CD14-positive monocyte (primary cell): ENCODE results near the gene MOB3A. TPM values are rescaled to one million over a fixed set of nuclear protein-coding genes. Genes with fewer than 3 reads are reported as not detected.

Experiments used
- DNase-seq, 3 donors: peaks; one replicate each; pipeline ENCODE4 v3.0.0-alpha.2; 2011 to 2022
- H2AFZ ChIP-seq: 2 replicates; pipeline ENCODE4 v1.6.0; 2012; ENCODE audit warnings: mild to moderate bottlenecking, low read depth, low read length, inconsistent platforms; ENCODE audit not compliant: insufficient read depth, poor library complexity, severe bottlenecking
- H3K27ac ChIP-seq, 2 donors: 1 replicate in 1 of 2; 2 replicates in 1 of 2; pipeline ENCODE4 v1.5.1; 2012 to 2013; ENCODE audit warnings: low read length in 2 of 2, control low read depth in 1 of 2, inconsistent platforms in 1 of 2, low read depth in 1 of 2, mild to moderate bottlenecking in 1 of 2
- H3K27me3 ChIP-seq, 2 donors: one replicate each; pipeline versions ENCODE4 v1.6.0 to v1.6.1; 2011 to 2013; ENCODE audit warnings: low read length in 2 of 2; ENCODE audit not compliant: control insufficient read depth in 2 of 2, insufficient read depth in 2 of 2
- H3K36me3 ChIP-seq, 2 donors: replicated peaks in 1 of 2; 1 replicate in 1 of 2; 2 replicates in 1 of 2; pipeline versions ENCODE4 v1.5.1 to v1.6.1; 2012 to 2013; ENCODE audit warnings: low read length in 2 of 2, control low read depth in 1 of 2, inconsistent platforms in 1 of 2, mild to moderate bottlenecking in 1 of 2; ENCODE audit not compliant: insufficient read depth in 2 of 2, control insufficient read depth in 1 of 2
- H3K4me1 ChIP-seq, 2 donors: 1 replicate in 1 of 2; 2 replicates in 1 of 2; pipeline versions ENCODE4 v1.5.1 to v1.6.1; 2012 to 2013; ENCODE audit warnings: low read length in 2 of 2, control low read depth in 1 of 2, inconsistent platforms in 1 of 2, mild to moderate bottlenecking in 1 of 2, moderate library complexity in 1 of 2; ENCODE audit not compliant: insufficient read depth in 2 of 2, control insufficient read depth in 1 of 2
- H3K4me2 ChIP-seq: replicated peaks from 2 replicates; pipeline ENCODE3; 2012; ENCODE audit warnings: low read length, moderate library complexity, mild to moderate bottlenecking; ENCODE audit not compliant: poor library complexity, severe bottlenecking; ENCODE audit errors: extremely low read depth
- H3K4me3 ChIP-seq, 3 experiments: fragments of 200-600 bp in 1 of 3; sonication (generic) in 1 of 3; replicated peaks in 1 of 3; 1 replicate in 2 of 3; 2 replicates in 1 of 3; pipeline ENCODE4 v1.5.1; 2011 to 2013; ENCODE audit warnings: low read length in 3 of 3, mild to moderate bottlenecking in 3 of 3, control low read depth in 2 of 3, low read depth in 2 of 3, inconsistent platforms in 1 of 3, moderate library complexity in 1 of 3
- H3K79me2 ChIP-seq: 2 replicates; pipeline ENCODE4 v1.6.0; 2012; ENCODE audit warnings: mild to moderate bottlenecking, control low read depth, inconsistent platforms, low read length, moderate library complexity; ENCODE audit not compliant: insufficient read depth
- H3K9ac ChIP-seq: 2 replicates; pipeline ENCODE4 v1.6.0; 2017; ENCODE audit warnings: low read length, mild to moderate bottlenecking; ENCODE audit not compliant: insufficient read depth, poor library complexity, severe bottlenecking
- H3K9me3 ChIP-seq, 2 donors: replicated peaks in 1 of 2; 1 replicate in 1 of 2; 2 replicates in 1 of 2; pipeline versions ENCODE4 v1.5.1 to v1.6.1; 2012 to 2013; ENCODE audit warnings: low read length in 2 of 2, control low read depth in 1 of 2; ENCODE audit not compliant: control insufficient read depth in 1 of 2, insufficient read depth in 1 of 2
- H4K20me1 ChIP-seq: 2 replicates; pipeline ENCODE4 v1.6.0; 2012; ENCODE audit warnings: mild to moderate bottlenecking, low read length, control low read depth, moderate library complexity; ENCODE audit not compliant: insufficient read depth
- H3K27ac Mint-ChIP-seq, 7 donors: one replicate each; pipeline ENCODE4 v1.8.0; 2020; ENCODE audit warnings: mild to moderate bottlenecking in 7 of 7, mixed read lengths in 7 of 7, moderate library complexity in 6 of 7, inconsistent platforms in 2 of 7
- H3K27me3 Mint-ChIP-seq, 3 donors: one replicate each; pipeline ENCODE4 v1.8.0; 2021 to 2022; ENCODE audit warnings: low read depth in 3 of 3, mild to moderate bottlenecking in 3 of 3, mixed read lengths in 3 of 3, moderate library complexity in 3 of 3, inconsistent platforms in 1 of 3
- H3K36me3 Mint-ChIP-seq, 2 donors: one replicate each; pipeline ENCODE4 v1.8.0; 2020; ENCODE audit warnings: mixed read lengths in 2 of 2, inconsistent platforms in 1 of 2, mild to moderate bottlenecking in 1 of 2
- H3K4me1 Mint-ChIP-seq: one replicate; pipeline ENCODE4 v1.8.0; 2020; ENCODE audit warnings: mild to moderate bottlenecking, mixed read lengths
- H3K4me3 Mint-ChIP-seq, 2 donors: one replicate each; pipeline ENCODE4 v1.8.0; 2020; ENCODE audit warnings: mild to moderate bottlenecking in 2 of 2, mixed read lengths in 2 of 2, moderate library complexity in 1 of 2
- H3K9me3 Mint-ChIP-seq, 7 donors: one replicate each; pipeline ENCODE4 v1.8.0; 2020 to 2022; ENCODE audit warnings: mixed read lengths in 7 of 7, mild to moderate bottlenecking in 6 of 7, moderate library complexity in 6 of 7, inconsistent platforms in 2 of 7
- CTCF ChIP-seq: fragments of 200-600 bp; IDR thresholded peaks from one replicate; pipeline ENCODE4 v1.8.0; 2022; ENCODE audit warnings: antibody characterized with exemption, mild to moderate bottlenecking
- WGBS: methylation state at CpG from one replicate; pipeline ENCODE4 v1.1.5; 2013; ENCODE audit warnings: missing lambda C conversion rate; ENCODE audit not compliant: insufficient coverage; 5-methylcytosine and 5-hydroxymethylcytosine counted together
- intact Hi-C, 2 donors: fragments of 100-400 bp; cut with micrococcal nuclease; formaldehyde crosslinking; loops; one replicate each; pipeline versions ENCODE4 v1.15.0 to v1.15.1; 2023
- polyA plus RNA-seq, 3 donors: library from polyadenylated mRNA; depleted of rRNA in 1 of 3; unstranded in 2 of 3; stranded (reverse) in 1 of 3; fragments of 300-500 nt in 2 of 3; fragments of >200 nt in 1 of 3; fragmentation: Illumina TruSeq in 2 of 3; gene quantifications; 1 replicate in 2 of 3; 2 replicates in 1 of 3; pipeline ENCODE4 v1.2.3, GENCODE V29; 2012 to 2021

MOB3A gene
- polyA plus RNA-seq, 3 donors = 60.5 to 179 (median 96.3) TPM

- H3K27me3 Mint-ChIP-seq = no peaks in the 10 kb centered on the region
- Histone ChIP-seq H3K4me3 (no peak overlapping the region), H3K36me3 (peaks cover 72 to 75% of the 10 kb centered on the region in 2 donors), H4K20me1 (peaks cover 84% of the 10 kb centered on the region), H3K4me2 (no peak overlapping the region), H3K27ac (no peak overlapping the region), H3K4me1 (no peaks in the 10 kb centered on the region), H3K27me3 (no peaks in the 10 kb centered on the region), H3K9me3 (no peaks in the 10 kb centered on the region), H2AFZ (no peak overlapping the region), H3K9ac (no peak overlapping the region), H3K79me2 (peaks cover 28% of the 10 kb centered on the region)
- TF ChIP-seq CTCF = no peak
- 95% methylated on average over 20 of the region's 28 CpGs for WGBS
- H3K27ac Mint-ChIP-seq = peak overlapping the region in 4 of 7 donors; percentile 8 to 59 (median 23)
- no peak for DNase-seq
- no peaks in the 10 kb centered on the region for H3K4me1 Mint-ChIP-seq
- intact Hi-C loops = no loop called here
- no peak overlapping the region for H3K4me3 Mint-ChIP-seq
- H3K9me3 Mint-ChIP-seq = no peaks in the 10 kb centered on the region
- H3K36me3 Mint-ChIP-seq = peaks cover 56 to 82% of the 10 kb centered on the region in 2 donors
These were observed 34.0 kb upstream of the MOB3A start for GRCh38 chr19:2129892-2130770.

- Histone ChIP-seq H3K9ac (no peak overlapping the region), H3K27me3 (no peaks in the 10 kb centered on the region), H3K4me3 (no peak overlapping the region), H4K20me1 (peaks cover 80% of the 10 kb centered on the region), H3K79me2 (peaks cover 28% of the 10 kb centered on the region), H3K36me3 (peaks cover 77 to 82% of the 10 kb centered on the region in 2 donors), H3K9me3 (no peaks in the 10 kb centered on the region), H3K4me2 (no peak overlapping the region), H2AFZ (no peak overlapping the region), H3K4me1 (no peaks in the 10 kb centered on the region), H3K27ac (no peak overlapping the region)
- Mint-ChIP-seq H3K4me3 (no peak overlapping the region), H3K9me3 (no peaks in the 10 kb centered on the region), H3K27ac (peak overlapping the region in 4 of 7 donors; percentile 8 to 59 (median 30)), H3K36me3 (peaks cover 62 to 85% of the 10 kb centered on the region in 2 donors), H3K27me3 (no peaks in the 10 kb centered on the region), H3K4me1 (no peaks in the 10 kb centered on the region)
- no peak for DNase-seq
- no peak for TF ChIP-seq CTCF
- WGBS = 99% methylated on average over 10 of the region's 11 CpGs
- intact Hi-C loops = no loop called here
These were observed 33.4 kb upstream of the MOB3A start for GRCh38 chr19:2129486-2129885.
